GM21786 (cell line): Measurements from ENCODE around the gene PDE4B.

Experiments
- ATAC-seq: cut with Tn5 transposase; IDR thresholded peaks from one replicate; pipeline ENCODE4 v1.9.1; 2021; ENCODE audit not compliant: unreplicated experiment

The PDE4B gene

GRCh38 chr1:66168948-66169671 lies 376.4 kb downstream of the PDE4B start:
- no peak for ATAC-seq

- no peak for ATAC-seq
Observed at GRCh38 chr1:66172272-66172671, 379.6 kb downstream of the PDE4B start.

GRCh38 chr1:66175098-66175497 lies 382.4 kb downstream of the PDE4B start:
- no peak for ATAC-seq

- ATAC-seq: no peak
Observed at GRCh38 chr1:66175581-66175980, 382.9 kb downstream of the PDE4B start.

- ATAC-seq: no peak
Observed at GRCh38 chr1:66176012-66176715, 383.5 kb downstream of the PDE4B start.

GRCh38 chr1:66176832-66177231 lies 384.1 kb downstream of the PDE4B start:
- no peak for ATAC-seq

GRCh38 chr1:66177510-66177909 lies 384.8 kb downstream of the PDE4B start:
- ATAC-seq: no peak

GRCh38 chr1:66182026-66182425 lies 389.3 kb downstream of the PDE4B start:
- no peak for ATAC-seq

- ATAC-seq: no peak
Observed at GRCh38 chr1:66182551-66183178, 390.0 kb downstream of the PDE4B start.

GRCh38 chr1:66183400-66183799 lies 390.7 kb downstream of the PDE4B start:
- no peak for ATAC-seq

GRCh38 chr1:66197120-66197519 lies 404.4 kb downstream of the PDE4B start:
- ATAC-seq: no peak

- ATAC-seq: no peak
Observed at GRCh38 chr1:66197785-66198184, 405.1 kb downstream of the PDE4B start.

- ATAC-seq: no peak
Observed at GRCh38 chr1:66206563-66207144, 414.0 kb downstream of the PDE4B start.

GRCh38 chr1:66207484-66207883 lies 414.8 kb downstream of the PDE4B start:
- ATAC-seq: no peak

- no peak for ATAC-seq
Observed at GRCh38 chr1:66208632-66209031, 415.9 kb downstream of the PDE4B start.

GRCh38 chr1:66210635-66211244 lies 418.0 kb downstream of the PDE4B start:
- ATAC-seq: no peak

- no peak for ATAC-seq
Observed at GRCh38 chr1:66211521-66211920, 418.8 kb downstream of the PDE4B start.

GRCh38 chr1:66213491-66213890 lies 420.8 kb downstream of the PDE4B start:
- no peak for ATAC-seq

GRCh38 chr1:66214901-66215300 lies 422.2 kb downstream of the PDE4B start:
- ATAC-seq: no peak

GRCh38 chr1:66217021-66217420 lies 424.3 kb downstream of the PDE4B start:
- no peak for ATAC-seq

- ATAC-seq: no peak
Observed at GRCh38 chr1:66217561-66217960, 424.9 kb downstream of the PDE4B start.
